ENCODE results near the gene WBP1L. TPM values are rescaled to one million over a fixed set of nuclear protein-coding genes. Genes with fewer than 3 reads are reported as not detected.
A peak's percentile ranks its signal among the peaks of the same experiment; 100 is the strongest.

Gene WBP1L
- total and polyA plus RNA-seq, 2 of the 13 experiments (the other 11 are each of a cell fraction or from before 2014, with no cell fraction given) = 8.3 to 12.3 TPM

DNA sequence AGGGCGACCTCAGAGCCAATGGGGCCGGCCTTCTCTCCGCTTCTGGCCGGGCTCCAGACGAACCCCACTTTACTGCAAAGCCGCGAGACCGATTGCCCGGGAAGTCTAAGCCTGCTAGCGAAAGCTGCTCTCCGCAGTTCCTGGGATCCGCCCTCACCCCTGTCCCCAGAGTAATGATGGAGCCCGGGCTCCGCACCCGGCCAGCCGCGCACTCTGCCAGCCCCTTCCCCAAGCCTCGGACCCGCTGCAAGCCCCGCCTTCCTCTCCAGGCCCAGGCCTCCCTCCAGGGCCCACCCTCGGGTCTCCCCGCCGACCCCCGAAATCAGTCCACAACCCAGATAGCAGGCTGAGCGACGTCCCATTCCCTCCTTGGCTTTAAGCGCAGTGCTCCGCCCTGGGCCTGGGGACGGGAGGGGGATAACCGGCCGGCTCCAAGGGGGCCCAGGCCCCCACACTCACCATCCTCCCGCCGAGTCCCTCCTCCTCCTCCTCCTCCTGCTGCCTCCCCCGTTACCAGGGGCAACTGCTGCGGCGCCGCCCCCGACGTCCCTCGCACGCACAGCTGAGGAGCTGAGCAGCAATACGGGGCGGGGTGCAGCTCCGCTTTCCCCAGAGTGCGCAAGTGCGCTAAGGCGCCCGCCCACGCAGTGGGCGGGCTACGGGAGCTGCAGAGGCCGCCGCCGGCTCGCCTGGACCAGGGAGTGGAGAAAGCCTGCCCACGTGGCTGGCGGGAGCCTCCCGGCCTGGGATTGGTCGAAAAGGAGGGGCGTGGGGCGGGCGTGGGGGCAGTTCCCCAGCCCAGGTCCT is 29.7 kb upstream of the WBP1L start, which contains the start of gene ARL3 (continued):
- TF ChIP-seq, protein P1, sequence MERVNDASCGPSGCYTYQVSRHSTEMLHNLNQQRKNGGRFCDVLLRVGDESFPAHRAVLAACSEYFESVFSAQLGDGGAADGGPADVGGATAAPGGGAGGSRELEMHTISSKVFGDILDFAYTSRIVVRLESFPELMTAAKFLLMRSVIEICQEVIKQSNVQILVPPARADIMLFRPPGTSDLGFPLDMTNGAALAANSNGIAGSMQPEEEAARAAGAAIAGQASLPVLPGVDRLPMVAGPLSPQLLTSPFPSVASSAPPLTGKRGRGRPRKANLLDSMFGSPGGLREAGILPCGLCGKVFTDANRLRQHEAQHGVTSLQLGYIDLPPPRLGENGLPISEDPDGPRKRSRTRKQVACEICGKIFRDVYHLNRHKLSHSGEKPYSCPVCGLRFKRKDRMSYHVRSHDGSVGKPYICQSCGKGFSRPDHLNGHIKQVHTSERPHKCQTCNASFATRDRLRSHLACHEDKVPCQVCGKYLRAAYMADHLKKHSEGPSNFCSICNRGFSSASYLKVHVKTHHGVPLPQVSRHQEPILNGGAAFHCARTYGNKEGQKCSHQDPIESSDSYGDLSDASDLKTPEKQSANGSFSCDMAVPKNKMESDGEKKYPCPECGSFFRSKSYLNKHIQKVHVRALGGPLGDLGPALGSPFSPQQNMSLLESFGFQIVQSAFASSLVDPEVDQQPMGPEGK (CRISPR knock-in tag; IDR thresholded peaks at IDR 0.05) = peak; percentile 86
- TF ChIP-seq ZNF350 (CRISPR knock-in tag; IDR thresholded peaks at IDR 0.05; ENCODE audit: borderline replicate concordance, low read depth) (peak; percentile 80; the same call in 1 of the 2 replicates), AGO2 (optimal IDR thresholded peaks at IDR 0.05; ENCODE audit: low read depth, low read length) (peak; percentile 38), HIVEP1 (CRISPR knock-in tag; IDR thresholded peaks at IDR 0.05) (peak; percentile 52; the same call in 1 of the 2 replicates), SRSF1 (optimal IDR thresholded peaks at IDR 0.05; ENCODE audit: low read depth, low read length) (peak; percentile 80), ZFP90 (CRISPR knock-in tag; IDR thresholded peaks at IDR 0.05; ENCODE audit: borderline replicate concordance) (no peak; the same call in 1 of the 2 replicates), MTA1 (CRISPR knock-in tag; IDR thresholded peaks at IDR 0.05; ENCODE audit: borderline replicate concordance) (peak; percentile 21; the same call in 1 of the 2 replicates), CREM (IDR thresholded peaks at IDR 0.05) (peak; percentile 29; the same call in 1 of the 2 replicates), CREM (CRISPR knock-in tag; IDR thresholded peaks at IDR 0.05) (no peak), KDM5B (CRISPR knock-in tag; IDR thresholded peaks at IDR 0.05; ENCODE audit: borderline replicate concordance) (peak; percentile 63; the same call in 1 of the 2 replicates), ZNF75D (CRISPR knock-in tag; IDR thresholded peaks at IDR 0.05; ENCODE audit: borderline replicate concordance) (no peak), TP53 (CRISPR knock-in tag; conservative IDR thresholded peaks at IDR 0.05) (no peak)
- TF ChIP-seq, protein P2, sequence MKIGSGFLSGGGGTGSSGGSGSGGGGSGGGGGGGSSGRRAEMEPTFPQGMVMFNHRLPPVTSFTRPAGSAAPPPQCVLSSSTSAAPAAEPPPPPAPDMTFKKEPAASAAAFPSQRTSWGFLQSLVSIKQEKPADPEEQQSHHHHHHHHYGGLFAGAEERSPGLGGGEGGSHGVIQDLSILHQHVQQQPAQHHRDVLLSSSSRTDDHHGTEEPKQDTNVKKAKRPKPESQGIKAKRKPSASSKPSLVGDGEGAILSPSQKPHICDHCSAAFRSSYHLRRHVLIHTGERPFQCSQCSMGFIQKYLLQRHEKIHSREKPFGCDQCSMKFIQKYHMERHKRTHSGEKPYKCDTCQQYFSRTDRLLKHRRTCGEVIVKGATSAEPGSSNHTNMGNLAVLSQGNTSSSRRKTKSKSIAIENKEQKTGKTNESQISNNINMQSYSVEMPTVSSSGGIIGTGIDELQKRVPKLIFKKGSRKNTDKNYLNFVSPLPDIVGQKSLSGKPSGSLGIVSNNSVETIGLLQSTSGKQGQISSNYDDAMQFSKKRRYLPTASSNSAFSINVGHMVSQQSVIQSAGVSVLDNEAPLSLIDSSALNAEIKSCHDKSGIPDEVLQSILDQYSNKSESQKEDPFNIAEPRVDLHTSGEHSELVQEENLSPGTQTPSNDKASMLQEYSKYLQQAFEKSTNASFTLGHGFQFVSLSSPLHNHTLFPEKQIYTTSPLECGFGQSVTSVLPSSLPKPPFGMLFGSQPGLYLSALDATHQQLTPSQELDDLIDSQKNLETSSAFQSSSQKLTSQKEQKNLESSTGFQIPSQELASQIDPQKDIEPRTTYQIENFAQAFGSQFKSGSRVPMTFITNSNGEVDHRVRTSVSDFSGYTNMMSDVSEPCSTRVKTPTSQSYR (CRISPR knock-in tag; IDR thresholded peaks at IDR 0.05; ENCODE audit: borderline replicate concordance) = 0 out of 2 replicates have a peak, but pooled peaks have one; percentile 17
- TF ChIP-seq, protein P3, sequence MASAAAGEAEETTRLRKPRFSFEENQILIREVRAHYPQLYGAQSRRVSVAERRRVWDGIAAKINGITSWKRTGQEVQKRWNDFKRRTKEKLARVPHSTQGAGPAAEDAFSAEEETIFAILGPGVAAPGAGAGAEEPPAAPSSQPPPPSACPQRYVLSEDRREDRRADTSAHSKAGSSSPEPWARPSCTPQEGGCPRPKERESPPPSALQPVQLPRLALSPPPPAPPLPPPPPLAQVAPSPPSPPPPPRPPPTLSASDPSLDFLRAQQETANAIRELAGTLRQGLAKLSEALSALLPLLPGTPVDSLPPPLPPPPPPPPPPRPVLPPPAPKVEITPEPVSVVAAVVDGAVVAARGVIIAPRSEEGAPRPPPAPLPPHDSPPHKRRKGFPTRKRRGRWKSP (CRISPR knock-in tag; IDR thresholded peaks at IDR 0.05) = peak; percentile 49; the same call in 1 of the 2 replicates
- TF ChIP-seq, protein P4, sequence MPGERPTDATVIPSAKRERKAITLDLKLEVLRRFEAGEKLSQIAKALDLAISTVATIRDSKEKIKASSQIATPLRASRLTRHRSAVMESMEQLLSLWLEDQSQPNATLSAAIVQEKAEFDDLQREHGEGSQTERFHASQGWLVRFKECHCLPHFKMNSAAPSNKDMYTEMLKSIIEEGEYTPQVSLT (CRISPR knock-in tag; IDR thresholded peaks at IDR 0.05; ENCODE audit: borderline replicate concordance, low read depth) = no peak
- TF ChIP-seq, protein P5, sequence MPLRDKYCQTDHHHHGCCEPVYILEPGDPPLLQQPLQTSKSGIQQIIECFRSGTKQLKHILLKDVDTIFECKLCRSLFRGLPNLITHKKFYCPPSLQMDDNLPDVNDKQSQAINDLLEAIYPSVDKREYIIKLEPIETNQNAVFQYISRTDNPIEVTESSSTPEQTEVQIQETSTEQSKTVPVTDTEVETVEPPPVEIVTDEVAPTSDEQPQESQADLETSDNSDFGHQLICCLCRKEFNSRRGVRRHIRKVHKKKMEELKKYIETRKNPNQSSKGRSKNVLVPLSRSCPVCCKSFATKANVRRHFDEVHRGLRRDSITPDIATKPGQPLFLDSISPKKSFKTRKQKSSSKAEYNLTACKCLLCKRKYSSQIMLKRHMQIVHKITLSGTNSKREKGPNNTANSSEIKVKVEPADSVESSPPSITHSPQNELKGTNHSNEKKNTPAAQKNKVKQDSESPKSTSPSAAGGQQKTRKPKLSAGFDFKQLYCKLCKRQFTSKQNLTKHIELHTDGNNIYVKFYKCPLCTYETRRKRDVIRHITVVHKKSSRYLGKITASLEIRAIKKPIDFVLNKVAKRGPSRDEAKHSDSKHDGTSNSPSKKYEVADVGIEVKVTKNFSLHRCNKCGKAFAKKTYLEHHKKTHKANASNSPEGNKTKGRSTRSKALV (CRISPR knock-in tag; IDR thresholded peaks at IDR 0.05) = 0 out of 2 replicates have a peak, but pooled peaks have one; percentile 12
- TF ChIP-seq, protein P6, sequence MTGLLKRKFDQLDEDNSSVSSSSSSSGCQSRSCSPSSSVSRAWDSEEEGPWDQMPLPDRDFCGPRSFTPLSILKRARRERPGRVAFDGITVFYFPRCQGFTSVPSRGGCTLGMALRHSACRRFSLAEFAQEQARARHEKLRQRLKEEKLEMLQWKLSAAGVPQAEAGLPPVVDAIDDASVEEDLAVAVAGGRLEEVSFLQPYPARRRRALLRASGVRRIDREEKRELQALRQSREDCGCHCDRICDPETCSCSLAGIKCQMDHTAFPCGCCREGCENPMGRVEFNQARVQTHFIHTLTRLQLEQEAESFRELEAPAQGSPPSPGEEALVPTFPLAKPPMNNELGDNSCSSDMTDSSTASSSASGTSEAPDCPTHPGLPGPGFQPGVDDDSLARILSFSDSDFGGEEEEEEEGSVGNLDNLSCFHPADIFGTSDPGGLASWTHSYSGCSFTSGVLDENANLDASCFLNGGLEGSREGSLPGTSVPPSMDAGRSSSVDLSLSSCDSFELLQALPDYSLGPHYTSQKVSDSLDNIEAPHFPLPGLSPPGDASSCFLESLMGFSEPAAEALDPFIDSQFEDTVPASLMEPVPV (CRISPR knock-in tag; IDR thresholded peaks at IDR 0.05) = no peak
